Activated T-cell treated with anti-CD3 and anti-CD28 coated beads, Interleukin-2, amount 50 U/mL, for 1 hour (primary cell): ENCODE data around the gene DPP10.
"Not testable (repeated sequence)": the region's sequence is repeated elsewhere in the genome, so short reads cannot be mapped to it uniquely, and the experiment has no call there.

Source experiments
- DNase-seq: peaks from one replicate; pipeline ENCODE4 v3.0.0-alpha.2; 2020

Gene DPP10

DNA sequence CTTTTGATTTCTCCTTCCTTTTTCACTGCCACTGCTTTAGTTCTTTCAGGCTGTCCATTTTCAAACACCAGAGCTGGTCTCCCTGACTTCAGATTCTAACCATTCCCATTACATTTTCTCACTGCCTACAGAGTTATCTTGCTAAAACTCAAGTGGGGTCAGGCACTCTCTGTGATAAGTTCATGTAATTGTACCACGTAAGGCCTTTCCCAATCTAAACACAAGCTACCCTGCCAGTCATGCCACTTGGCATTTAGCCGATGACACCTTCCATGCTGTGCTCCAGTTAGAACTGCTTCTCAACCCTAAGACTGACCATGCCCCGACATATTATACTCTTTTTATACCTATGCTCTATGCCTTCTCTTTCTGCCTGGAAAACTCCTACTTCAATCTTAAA lies 592.4 kb downstream of the DPP10 start:
- DNase-seq = no peak

GRCh38 chr2:115036818-115037217 lies 594.4 kb downstream of the DPP10 start:
- DNase-seq = no peak

- DNase-seq = no peak
These were observed 615.0 kb downstream of the DPP10 start for GRCh38 chr2:115057473-115057872.

DNA sequence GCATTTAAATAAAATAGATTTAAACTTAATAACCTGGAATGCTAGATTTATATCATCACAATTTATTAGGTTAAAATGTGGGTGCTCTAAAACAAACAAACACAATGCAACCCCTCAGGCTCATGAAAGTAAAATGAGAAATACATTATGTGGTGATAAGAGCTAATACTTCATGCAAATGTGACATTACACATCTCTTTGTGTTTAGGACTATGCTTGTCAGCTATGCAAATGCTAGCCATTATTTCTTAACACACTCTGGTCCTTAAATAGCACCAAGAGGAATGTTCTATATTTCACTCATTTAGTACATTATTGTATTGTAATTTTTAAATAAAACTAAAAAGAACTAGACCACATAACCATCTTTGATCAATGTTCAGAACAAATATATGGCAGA lies 627.6 kb downstream of the DPP10 start:
- no peak for DNase-seq

DNA sequence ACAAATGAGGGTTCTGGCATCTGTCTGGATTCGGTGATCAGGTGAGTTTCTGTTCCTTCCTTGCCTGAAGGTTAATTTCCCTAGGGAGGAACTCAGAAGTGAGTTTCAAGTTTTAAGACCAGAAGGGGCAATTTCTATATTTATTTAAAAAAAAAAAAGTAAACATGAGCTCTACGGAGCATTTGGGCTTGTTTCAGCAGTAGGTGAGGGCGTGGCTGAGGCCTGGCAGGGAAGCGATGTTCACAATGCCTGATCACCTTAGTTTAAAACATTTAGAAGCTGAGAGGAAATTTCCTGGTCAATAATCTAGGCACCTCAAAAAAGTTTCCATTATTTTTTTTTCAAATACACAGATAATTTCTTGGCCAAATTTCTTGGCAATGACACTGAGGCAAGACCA lies 629.1 kb downstream of the DPP10 start:
- no peak for DNase-seq

- no peak for DNase-seq
These were observed 633.4 kb downstream of the DPP10 start for GRCh38 chr2:115075800-115076199.

GRCh38 chr2:115077626-115078025 lies 635.2 kb downstream of the DPP10 start:
- DNase-seq = no peak

DNA sequence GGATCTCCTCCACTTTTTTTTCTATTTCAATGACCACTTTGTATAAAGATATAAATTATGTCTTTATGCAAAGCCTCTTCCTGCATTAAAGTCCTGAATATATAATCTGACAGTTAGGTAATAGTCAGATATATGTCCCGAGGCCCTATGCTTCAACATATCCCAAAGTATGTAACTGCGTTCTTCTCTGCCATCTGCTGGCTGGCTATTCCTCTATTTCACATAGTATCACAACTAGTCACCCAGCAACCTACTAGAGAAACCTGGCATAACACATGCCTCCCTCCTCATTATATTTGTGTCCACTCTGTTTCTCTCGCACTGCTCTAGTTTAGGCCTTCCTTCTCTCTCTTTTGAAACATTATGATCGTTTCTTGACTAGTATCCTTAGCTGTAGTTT lies 640.8 kb downstream of the DPP10 start:
- DNase-seq = no peak

- DNase-seq = no peak
These were observed 641.3 kb downstream of the DPP10 start for GRCh38 chr2:115083711-115084110.

DNA sequence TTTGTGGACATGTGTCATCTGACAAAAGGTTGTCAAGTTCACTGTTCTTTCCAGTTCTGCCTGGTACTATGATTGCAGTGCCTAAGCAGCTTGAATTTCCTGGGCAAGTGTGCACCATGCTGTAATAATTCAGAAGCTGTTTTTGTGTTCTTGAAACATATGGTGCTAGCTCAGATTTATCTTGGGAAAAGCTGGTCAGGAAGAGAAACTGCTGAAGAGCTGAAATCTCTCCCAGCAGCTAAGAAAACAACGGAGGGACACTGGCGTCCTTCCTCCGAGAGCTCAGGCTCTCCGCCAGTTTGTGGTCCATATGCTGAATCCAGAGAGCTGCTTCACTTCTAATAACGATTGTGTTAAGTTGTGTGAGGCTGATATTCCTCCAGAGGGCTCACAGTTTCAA lies 642.0 kb downstream of the DPP10 start:
- DNase-seq = no peak

DNA sequence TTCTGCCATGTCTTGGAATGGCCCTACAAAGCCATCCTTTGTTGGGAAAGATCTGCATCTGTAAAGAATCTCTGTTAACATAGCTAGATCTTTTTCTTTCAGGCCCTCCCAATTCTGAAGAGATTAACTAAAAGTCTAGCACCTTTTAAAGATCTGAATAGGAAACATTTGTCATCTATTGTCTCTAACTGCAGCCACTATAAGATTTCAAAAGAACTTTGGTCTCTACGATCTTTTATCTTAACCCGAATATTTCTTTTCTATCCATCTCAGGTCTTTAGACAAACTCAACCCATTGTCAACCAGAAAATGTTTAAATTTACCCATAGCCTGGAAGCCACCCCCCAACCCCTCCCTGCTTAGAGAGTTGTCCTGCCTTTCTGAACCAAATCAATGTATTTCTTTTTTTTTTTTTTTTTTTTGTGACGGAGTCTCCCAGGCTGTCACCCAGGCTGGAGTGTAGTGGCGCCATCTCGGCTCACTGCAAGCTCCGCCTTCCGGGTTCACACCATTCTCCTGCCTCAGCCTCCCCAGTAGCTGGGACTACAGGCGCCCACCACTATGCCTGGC lies 643.7 kb downstream of the DPP10 start:
- not testable (repeated sequence) for DNase-seq

DNA sequence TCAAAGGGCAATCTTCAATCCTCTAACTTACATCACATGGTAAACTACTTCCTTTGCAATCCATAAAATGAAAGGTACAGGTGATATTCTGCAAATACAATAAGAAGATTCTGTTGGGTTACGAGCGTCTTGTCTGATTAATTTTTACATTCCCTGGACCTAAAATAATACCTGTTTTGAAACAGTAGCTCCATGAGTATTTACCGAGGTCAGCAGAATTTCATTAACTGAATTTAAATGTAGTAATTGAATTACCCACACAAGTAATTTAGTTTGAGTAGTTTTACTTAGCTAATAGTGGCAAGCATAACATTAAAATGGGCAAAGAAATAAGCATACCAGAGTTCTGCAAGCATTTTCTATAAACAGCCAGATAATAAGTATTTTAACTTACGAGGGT lies 652.0 kb downstream of the DPP10 start:
- no peak for DNase-seq

DNA sequence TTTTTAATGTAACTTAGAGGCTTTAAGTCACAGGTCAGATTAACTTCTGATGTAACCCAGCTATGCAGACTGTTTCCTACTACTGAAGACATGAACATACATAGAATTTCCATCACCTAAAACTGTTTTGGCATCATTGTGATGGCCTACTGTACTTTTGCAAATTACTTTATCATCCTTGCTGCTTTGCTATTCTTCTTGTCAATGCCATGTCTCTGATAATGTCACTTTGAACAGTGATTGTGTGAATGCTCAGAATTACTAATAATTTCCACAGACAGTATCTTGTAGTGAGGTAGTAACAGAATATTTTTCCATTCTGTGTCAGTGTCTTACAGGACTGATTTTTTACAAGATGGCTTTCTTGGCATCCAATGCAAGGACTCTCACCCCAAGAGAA lies 663.5 kb downstream of the DPP10 start:
- no peak for DNase-seq

DNA sequence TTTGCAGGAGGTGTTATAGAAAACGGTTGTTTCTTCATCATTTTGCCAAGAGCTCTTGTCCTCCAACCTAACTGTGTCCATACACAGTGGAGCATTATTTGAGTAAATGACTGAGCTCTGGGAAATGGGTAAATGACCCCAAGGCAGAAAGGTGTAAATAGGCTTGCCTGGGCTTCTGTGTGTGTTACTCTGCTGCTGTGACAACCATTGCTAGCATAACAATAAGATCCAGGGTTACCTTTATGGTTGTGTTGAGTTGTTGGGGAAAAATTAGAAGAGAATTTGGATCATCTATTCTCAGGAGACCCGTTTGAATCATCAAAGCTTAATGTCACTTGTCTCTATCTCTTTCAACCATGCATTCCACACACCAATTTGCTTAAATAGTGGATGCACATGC lies 672.7 kb downstream of the DPP10 start:
- no peak for DNase-seq

GRCh38 chr2:115118306-115118705 lies 675.9 kb downstream of the DPP10 start:
- DNase-seq = no peak

DNA sequence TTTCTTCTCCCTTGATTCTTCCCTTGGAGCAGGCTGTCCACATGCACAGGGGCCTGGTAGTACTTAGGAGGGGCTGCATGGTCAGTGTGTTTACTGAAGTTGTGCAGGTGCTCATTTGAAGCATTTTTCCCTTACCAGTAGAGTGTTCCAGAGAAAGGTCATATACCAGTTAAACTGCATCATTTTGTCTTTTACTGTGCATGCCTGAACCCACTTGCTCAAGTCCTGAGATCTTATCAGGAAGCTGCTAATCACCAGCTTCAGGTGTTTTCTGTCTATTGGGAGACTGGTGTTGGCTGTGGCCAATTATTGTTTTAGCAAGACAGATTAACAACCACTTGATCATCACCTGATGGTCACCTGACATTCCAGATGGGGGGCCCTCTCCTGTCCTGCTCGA lies 676.6 kb downstream of the DPP10 start:
- no peak for DNase-seq

DNA sequence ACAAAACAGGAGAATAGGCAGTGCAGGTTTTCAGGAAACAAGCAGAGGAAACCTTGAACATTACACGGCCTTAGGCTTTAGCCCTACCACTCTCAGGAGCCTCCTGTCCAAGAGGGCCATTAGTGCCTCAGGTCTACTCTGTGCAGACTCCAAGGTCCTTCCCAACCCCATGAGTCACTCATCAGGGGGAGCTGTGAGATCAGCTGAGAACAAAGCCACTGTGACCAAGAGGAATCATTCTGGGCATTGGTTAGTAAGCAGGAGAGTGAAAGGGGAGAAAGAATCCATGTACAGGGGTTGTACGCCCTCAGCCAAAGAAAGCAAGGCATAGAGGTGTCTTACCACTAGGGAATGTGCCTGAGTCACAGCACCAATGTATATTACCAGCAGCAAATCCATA lies 680.3 kb downstream of the DPP10 start:
- no peak for DNase-seq

GRCh38 chr2:115124817-115125216 lies 682.4 kb downstream of the DPP10 start:
- no peak for DNase-seq

GRCh38 chr2:115129536-115129935 lies 687.1 kb downstream of the DPP10 start:
- DNase-seq = no peak

DNA sequence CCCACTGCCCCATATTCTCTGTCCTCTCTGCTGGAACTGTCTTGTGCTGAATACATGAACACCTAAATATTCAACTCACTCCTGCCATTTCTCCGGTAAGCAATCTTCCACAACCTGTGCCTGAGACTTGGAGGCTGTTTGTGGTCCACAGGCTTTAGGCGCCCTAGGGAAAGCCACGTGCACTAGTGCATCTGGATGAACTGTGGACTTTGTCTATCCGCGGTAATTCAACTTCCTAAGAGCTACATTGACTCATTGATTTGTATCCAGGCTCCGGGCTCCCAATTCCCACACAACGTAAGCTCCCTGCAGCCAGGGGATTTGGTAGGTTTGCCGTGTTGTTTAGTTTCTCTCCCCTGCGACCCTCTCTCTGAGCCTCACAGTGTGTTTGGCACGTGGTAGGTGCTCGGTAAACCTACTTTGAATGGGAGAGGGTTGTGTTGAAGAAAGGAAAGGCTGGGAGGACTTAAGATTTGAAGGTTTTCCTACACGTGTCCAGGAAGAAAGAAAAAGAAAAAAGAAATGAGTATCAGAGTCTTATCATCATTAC lies 718.2 kb downstream of the DPP10 start:
- DNase-seq = no peak

DNA sequence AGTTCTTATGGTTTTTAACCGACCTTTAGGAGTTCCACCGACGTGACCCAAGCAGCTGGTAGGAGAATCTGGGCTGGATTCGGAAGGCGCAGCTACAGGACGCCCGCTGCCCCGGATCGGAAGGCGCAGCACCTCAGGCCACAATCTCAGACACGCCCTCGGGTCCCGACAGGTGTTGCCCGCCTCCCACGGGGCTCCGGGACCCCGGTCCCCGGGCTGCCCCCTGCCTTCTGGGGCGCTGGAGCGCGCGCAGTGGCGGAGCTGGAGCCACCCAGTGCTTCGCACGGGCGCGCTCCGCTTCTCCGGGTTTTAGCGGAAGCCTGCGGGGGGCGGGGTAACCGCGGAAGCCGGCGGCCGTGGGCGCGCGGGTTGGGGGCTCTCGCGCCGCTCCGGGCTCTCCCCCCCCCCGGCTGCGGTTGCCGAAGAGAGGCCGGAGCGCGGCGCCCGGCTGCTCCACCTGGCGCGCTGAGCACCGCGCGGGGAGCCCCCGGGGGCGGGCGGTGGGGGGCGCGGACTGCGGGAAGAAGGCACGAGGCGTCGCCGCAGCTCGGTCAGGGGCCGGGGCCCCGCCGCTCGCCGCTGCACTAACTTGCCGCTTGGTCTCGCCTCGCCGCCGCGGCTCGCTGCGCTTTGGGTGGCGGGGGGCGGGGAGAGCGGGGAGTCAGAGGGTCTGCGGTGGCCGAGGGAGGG lies 718.8 kb downstream of the DPP10 start:
- no peak for DNase-seq

DNA sequence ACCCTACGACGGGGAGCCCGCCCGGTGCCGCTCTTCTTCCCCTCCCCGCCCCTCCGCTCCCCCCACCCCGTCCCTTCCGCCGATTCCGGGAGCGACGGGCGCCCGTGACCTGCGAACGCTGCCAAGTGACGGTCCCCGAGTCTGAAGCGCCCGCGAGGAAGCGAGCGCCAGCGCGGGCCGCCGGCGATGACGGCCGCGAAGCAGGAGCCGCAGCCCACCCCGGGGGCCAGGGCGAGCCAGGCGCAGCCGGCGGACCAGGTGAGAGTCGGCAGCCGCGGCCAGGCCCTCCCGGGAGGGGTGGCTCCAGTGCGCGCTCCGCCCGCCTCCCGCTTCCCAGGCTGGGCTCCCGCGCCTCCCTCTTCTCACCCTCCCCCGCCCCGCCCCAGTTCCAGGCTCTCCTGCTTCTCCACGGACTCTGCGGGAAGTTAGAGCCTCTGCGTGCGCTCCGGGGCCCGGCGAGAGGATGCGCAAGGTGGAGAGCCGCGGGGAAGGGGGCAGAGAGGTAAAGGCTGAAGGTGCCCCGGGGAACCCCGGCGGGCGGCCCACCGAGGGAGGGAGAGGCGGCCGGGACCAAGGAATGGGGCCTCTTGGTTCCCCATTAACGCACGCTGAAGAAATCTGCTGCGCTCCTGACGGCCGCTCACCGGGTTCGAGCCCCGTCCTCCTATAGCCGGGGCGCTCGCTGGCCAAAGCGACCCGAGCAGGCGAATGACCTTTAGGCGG lies 719.5 kb downstream of the DPP10 start:
- DNase-seq = no peak

DNA sequence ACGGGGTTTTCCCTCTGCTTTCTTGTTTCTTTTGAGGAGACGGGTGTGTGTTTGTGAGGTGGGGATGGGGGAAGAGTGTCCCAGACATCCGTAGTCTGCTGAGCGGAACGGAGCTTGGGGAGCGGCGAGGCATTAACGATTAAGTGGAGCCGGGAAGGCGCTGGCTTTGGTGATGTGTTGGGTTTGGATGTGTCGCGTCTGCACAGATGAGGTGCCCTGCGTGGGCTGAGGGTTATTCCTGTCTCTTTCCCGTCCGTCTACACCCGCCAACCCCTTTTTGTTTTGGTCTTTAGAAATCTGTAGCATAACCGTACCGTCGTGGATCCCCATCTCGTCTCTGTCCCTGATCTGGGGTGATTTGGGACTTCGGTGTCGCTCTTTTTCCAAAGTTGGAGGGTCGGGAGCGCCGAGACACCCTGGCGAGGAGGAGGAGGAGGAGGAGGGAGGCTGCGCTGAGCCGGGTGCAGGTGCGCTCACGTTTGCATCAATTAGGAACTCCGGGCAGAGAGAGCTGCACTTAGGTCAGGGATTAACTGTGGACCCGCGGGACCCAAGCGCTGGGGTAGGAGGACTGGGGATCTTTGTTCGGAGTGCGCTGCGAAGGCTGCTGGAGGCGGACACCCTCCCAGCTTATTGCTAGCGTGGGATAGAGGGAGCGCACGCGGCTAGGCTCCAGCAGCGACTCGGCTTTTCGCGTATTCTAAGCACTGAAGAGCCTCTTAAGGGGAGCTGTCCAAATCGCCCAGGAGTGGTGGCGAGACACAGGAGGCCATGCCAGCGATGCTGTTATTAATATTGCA lies 720.3 kb downstream of the DPP10 start:
- DNase-seq = no peak
